Gastroesophageal sphincter (tissue), 4 donors: ENCODE data around the gene SMURF2. TPM values are rescaled to one million over a fixed set of nuclear protein-coding genes. Genes with fewer than 3 reads are reported as not detected.
"Not testable (repeated sequence)": the region's sequence is repeated elsewhere in the genome, so short reads cannot be mapped to it uniquely, and the experiment has no call there.

Source experiments
- ATAC-seq: fragments of 150-250 bp; one replicate; pipeline ENCODE4 v1.9.1; 2016; ENCODE audit warnings: mild to moderate bottlenecking, moderate library complexity
- H3K27ac ChIP-seq, 4 donors: fragments of 200-600 bp; sonication (generic) in 3 of 4; 1 replicate in 3 of 4; 2 replicates in 1 of 4; pipeline ENCODE4 v1.5.1; 2016 to 2019
- H3K27me3 ChIP-seq: fragments of 200-600 bp; sonication (generic); one replicate; pipeline ENCODE4 v1.5.1; 2019
- H3K36me3 ChIP-seq, 2 donors: fragments of 200-600 bp; sonication (generic); one replicate each; pipeline ENCODE4 v1.5.1; 2019; ENCODE audit warnings: control low read depth in 1 of 2
- H3K4me1 ChIP-seq, 3 donors: fragments of 200-600 bp; sonication (generic); 1 replicate in 2 of 3; 2 replicates in 1 of 3; pipeline ENCODE4 v1.5.1; 2016 to 2019; ENCODE audit warnings: control low read depth in 2 of 3
- H3K4me3 ChIP-seq, 2 donors: fragments of 200-600 bp; sonication (generic); one replicate each; pipeline ENCODE4 v1.5.1; 2019; ENCODE audit warnings: mild to moderate bottlenecking in 1 of 2, moderate library complexity in 1 of 2
- H3K9me3 ChIP-seq, 3 donors: fragments of 200-600 bp; sonication (generic); one replicate each; pipeline ENCODE4 v1.5.1; 2017 to 2019; ENCODE audit warnings: control low read depth in 2 of 3
- CTCF ChIP-seq, 4 experiments: fragments of 200-600 bp in 2 of 4; fragments of 450-650 bp in 2 of 4; sonication (generic) in 1 of 4; IDR thresholded peaks; one replicate each; pipeline ENCODE4 v1.5.1; 2017 to 2019; ENCODE audit warnings: antibody characterized with exemption in 4 of 4, mild to moderate bottlenecking in 2 of 4, moderate library complexity in 2 of 4
- EP300 ChIP-seq: sonication (generic); formaldehyde crosslinking; IDR thresholded peaks from one replicate; pipeline ENCODE4 v1.6.1; 2017; ENCODE audit warnings: antibody characterized with exemption, mild to moderate bottlenecking
- POLR2A ChIP-seq, 2 donors: fragments of 450-650 bp; IDR thresholded peaks; one replicate each; pipeline ENCODE4 v1.6.1; 2017; ENCODE audit warnings: antibody characterized with exemption in 2 of 2, mild to moderate bottlenecking in 2 of 2, moderate library complexity in 1 of 2
- POLR2AphosphoS5 ChIP-seq: sonication (generic); formaldehyde crosslinking; IDR thresholded peaks from one replicate; pipeline ENCODE4 v1.6.1; 2017; ENCODE audit warnings: antibody characterized with exemption
- WGBS, 2 donors: methylation state at CpG; one replicate each; pipeline ENCODE4 v1.1.5; 2018; ENCODE audit warnings: low coverage in 1 of 2; 5-methylcytosine and 5-hydroxymethylcytosine counted together
- total RNA-seq, 4 donors: library from RNA; depleted of rRNA; stranded (reverse); fragments of >200 nt; gene quantifications; one replicate each; pipeline ENCODE4 v1.1.0, GENCODE V29; 2016

SMURF2 gene
- total RNA-seq, 4 donors from 2014 or later = 35.0 to 60.8 (median 37.9) TPM

- Histone ChIP-seq H3K27ac (no peak overlapping the region), H3K27me3 (no peaks in the 10 kb centered on the region), H3K9me3 (no peaks in the 10 kb centered on the region), H3K36me3 (no peaks in the 10 kb centered on the region), H3K4me1 (no peaks in the 10 kb centered on the region), H3K4me3 (no peak overlapping the region)
- ATAC-seq = no peak
- 59 to 75% methylated on average over 1 to 2 of the region's 2 CpGs for WGBS, 2 donors
- no peak for TF ChIP-seq CTCF (IDR thresholded peaks at IDR 0.05)
- TF ChIP-seq EP300 = no peak
- TF ChIP-seq POLR2AphosphoS5 = no peak
- TF ChIP-seq POLR2A (IDR thresholded peaks at IDR 0.05) = no peak
Measured at GRCh38 chr17:64683796-64684195, 21.7 kb upstream of the SMURF2 start.

- 72 to 77% methylated on average over 9 to 12 of the region's 12 CpGs for WGBS, 2 donors
- TF ChIP-seq POLR2AphosphoS5 = no peak
Measured at GRCh38 chr17:64682261-64683181, 20.4 kb upstream of the SMURF2 start.

GRCh38 chr17:64679710-64680216, 17.7 kb upstream of the SMURF2 start:
- Histone ChIP-seq H3K27ac (no peak overlapping the region), H3K36me3 (no peaks in the 10 kb centered on the region)
- ATAC-seq = peak; percentile 86

More at GRCh38 chr17:64682261-64683181, 20.4 kb upstream of the SMURF2 start:
- Histone ChIP-seq H3K4me1 (no peaks in the 10 kb centered on the region), H3K36me3 (no peaks in the 10 kb centered on the region), H3K4me3 (no peak overlapping the region), H3K9me3 (no peaks in the 10 kb centered on the region), H3K27me3 (no peaks in the 10 kb centered on the region), H3K27ac (no peak overlapping the region)
- no peak for ATAC-seq

GRCh38 chr17:64676763-64677162, 14.7 kb upstream of the SMURF2 start:
- TF ChIP-seq CTCF (IDR thresholded peaks at IDR 0.05) (no peak), POLR2A (IDR thresholded peaks at IDR 0.05) (no peak), EP300 (no peak), POLR2AphosphoS5 (no peak)
- no peak overlapping the region for H3K4me3 ChIP-seq
- no peaks in the 10 kb centered on the region for H3K9me3 ChIP-seq
- no peak for ATAC-seq
- no peak overlapping the region for H3K27ac ChIP-seq
- no peaks in the 10 kb centered on the region for H3K36me3 ChIP-seq
- 49% methylated on average over 3 of the region's 3 CpGs; no CpG with 5 or more reads in 1 of the 2 donors for WGBS, 2 donors
- no peaks in the 10 kb centered on the region for H3K27me3 ChIP-seq
- no peaks in the 10 kb centered on the region for H3K4me1 ChIP-seq

More at GRCh38 chr17:64679710-64680216, 17.7 kb upstream of the SMURF2 start:
- WGBS, 2 donors = 39 to 65% methylated on average over 7 to 10 of the region's 10 CpGs
- TF ChIP-seq POLR2A (IDR thresholded peaks at IDR 0.05) (no peak), POLR2AphosphoS5 (no peak), CTCF (IDR thresholded peaks at IDR 0.05) (no peak), EP300 (no peak)
- Histone ChIP-seq H3K27me3 (no peaks in the 10 kb centered on the region), H3K4me1 (no peaks in the 10 kb centered on the region), H3K4me3 (no peak overlapping the region), H3K9me3 (no peaks in the 10 kb centered on the region)

GRCh38 chr17:64670843-64671590, 8.9 kb upstream of the SMURF2 start:
- H3K27ac ChIP-seq, ATAC-seq, H3K9me3 ChIP-seq, H3K27me3 ChIP-seq, H3K4me1 ChIP-seq, H3K4me3 ChIP-seq, H3K36me3 ChIP-seq: not testable (repeated sequence)
- WGBS, 2 donors = 42 to 55% methylated on average over 5 to 10 of the region's 10 CpGs

GRCh38 chr17:64667807-64668721, 6.0 kb upstream of the SMURF2 start:
- H3K36me3 ChIP-seq, H3K9me3 ChIP-seq, ATAC-seq, H3K27ac ChIP-seq, H3K4me1 ChIP-seq, H3K27me3 ChIP-seq, H3K4me3 ChIP-seq: not testable (repeated sequence)
- 61 to 64% methylated on average over 6 to 13 of the region's 14 CpGs for WGBS, 2 donors

- 58 to 68% methylated on average over 3 to 6 of the region's 6 CpGs for WGBS, 2 donors
- not testable (repeated sequence) for ATAC-seq, H3K9me3 ChIP-seq, H3K27ac ChIP-seq, H3K27me3 ChIP-seq, H3K4me3 ChIP-seq, H3K36me3 ChIP-seq
- H3K4me1 ChIP-seq = peaks cover 0 to 23% (median 9%) of the 10 kb centered on the region in 3 donors
Measured at GRCh38 chr17:64664299-64664981, 2.3 kb upstream of the SMURF2 start.

- peaks cover 0 to 28% (median 12%) of the 10 kb centered on the region in 3 donors for H3K4me1 ChIP-seq
- not testable (repeated sequence) for H3K27ac ChIP-seq, ATAC-seq, H3K36me3 ChIP-seq, H3K27me3 ChIP-seq, H3K9me3 ChIP-seq, H3K4me3 ChIP-seq
- WGBS, 2 donors = 93 to 94% methylated on average over 5 to 8 of the region's 12 CpGs
Measured at GRCh38 chr17:64663836-64664235, 1.7 kb upstream of the SMURF2 start.
